Activated CD8-positive, alpha-beta memory T cell treated with anti-CD3 and anti-CD28 coated beads, Interleukin-2, amount 50 U/mL, for 24 hours (primary cell): ENCODE data around the gene OTX2.

ENCODE experiments used
- DNase-seq: peaks from one replicate; pipeline ENCODE4 v3.0.0-alpha.2; 2020; ENCODE audit errors: extremely low read depth

OTX2 gene

GRCh38 chr14:56796259-56796658 lies 14.0 kb downstream of the OTX2 start:
- DNase-seq = no peak

DNA sequence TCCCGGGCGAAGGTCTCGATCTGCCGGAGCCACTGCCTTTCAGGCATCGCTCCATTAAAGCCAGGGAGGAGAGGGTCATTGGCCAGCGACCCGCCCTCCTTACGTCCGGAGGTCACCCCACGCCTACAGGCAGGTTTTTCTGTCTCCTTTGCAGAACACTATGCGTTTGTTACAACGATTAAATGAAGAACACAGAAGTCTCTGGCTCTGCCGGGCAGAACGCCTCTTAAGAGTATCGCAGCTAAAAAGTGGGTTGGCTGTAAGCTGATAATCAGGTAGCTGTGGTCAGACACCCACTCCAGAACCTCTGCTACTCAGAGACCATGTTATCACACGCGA lies 15.0 kb downstream of the OTX2 start:
- DNase-seq = no peak

GRCh38 chr14:56794557-56795283 lies 15.6 kb downstream of the OTX2 start:
- no peak for DNase-seq

DNA sequence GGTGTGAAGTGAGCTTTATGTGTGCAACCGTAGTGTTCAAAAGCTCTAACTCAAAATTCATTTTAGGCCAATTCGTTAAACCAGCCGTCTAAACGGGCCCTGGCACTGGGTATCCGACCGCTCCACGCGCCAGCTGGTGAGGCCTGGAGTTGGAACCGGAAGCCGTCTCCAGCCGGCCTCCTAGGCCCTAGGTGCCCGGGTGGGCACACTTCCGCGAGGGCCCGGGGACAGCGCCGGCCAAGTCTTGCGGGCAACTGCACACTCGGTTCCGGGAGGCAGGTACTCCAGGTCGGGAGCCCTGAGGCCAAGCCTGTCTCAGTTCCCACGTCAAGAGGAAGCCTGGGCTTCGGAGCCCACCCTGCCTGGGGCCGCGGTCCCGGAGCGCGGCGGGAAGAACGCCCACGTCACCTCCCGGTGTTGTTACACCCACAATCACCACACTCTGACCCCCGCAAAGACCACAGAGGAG lies 16.2 kb downstream of the OTX2 start:
- DNase-seq = no peak

- no peak for DNase-seq
Observed at GRCh38 chr14:56789955-56790354, 20.3 kb downstream of the OTX2 start.

GRCh38 chr14:56787530-56787929 lies 22.7 kb downstream of the OTX2 start:
- no peak for DNase-seq

DNA sequence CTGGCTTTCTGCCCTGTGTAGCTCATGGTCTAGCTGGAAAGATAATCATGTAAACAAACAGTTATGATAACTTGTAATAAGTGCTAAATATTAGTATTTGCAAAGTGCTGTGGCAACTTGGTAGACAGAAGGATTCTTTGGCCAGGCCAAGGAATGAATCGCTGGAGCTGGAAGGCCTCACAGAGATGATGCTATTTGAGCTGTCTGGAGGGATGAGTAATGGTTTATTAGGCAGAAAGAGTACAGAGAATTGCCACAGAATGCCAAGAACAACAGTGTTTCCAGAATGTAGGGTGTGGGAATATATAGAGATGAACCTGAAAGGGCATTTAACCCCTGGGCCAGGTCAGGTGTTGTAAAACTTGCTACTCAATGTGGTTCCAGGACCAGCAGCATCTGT lies 27.6 kb downstream of the OTX2 start:
- DNase-seq = no peak

DNA sequence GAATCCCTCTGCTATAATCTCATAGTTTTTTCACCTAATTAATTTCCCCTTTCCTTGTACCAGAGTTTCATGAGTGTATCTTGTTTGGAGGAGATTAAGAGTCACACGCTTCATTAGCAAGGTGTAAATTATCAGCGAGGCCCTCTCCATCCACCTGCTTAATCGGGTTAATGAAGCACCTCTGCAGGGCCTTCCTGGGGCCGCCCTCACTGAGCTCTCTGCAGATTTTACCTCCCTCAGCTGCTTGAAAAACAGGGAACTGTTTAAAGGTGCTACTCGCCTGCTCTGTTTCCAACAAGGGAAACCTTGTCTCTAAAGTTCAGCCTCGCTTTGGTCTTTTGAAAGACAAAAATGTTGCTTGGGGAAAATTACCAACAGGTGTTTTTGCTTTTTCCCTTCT lies 35.8 kb downstream of the OTX2 start:
- no peak for DNase-seq

GRCh38 chr14:56770512-56770911 lies 39.8 kb downstream of the OTX2 start:
- no peak for DNase-seq

DNA sequence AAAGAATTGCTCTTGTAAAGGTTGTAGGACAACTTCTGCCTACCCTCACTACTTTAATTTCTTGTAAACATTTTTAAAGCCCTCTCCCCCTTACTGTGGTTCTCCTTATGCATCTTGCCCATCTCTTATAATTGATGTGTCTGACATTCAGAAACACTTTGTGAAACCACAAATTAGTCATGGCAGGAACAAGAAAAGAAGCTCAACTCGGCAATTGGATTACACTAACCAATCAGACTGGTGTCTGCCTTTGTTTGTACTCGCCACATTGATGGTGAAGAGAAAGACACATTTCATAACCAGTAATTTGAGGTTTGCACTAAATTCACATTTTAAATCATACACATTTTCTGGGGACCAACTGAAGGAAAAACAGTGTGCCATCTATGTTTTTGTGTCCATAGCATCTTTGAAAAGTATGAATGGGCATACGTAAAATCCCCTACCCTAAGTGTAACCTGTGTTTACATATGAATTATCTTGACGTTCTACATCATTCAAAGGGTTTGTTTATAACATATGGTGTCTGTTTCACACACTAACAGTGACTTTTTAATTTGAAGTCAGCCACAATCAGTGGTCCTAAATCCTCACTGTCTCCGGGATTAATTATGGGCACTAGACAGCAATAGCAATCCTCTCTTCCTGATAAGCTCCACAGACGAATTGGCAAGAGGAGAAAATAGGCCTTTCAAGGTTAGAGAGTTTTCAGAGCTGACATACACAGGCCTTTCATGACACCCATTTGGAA lies 49.9 kb downstream of the OTX2 start:
- no peak for DNase-seq

- DNase-seq = no peak
Observed at GRCh38 chr14:56759633-56760032, 50.6 kb downstream of the OTX2 start.

DNA sequence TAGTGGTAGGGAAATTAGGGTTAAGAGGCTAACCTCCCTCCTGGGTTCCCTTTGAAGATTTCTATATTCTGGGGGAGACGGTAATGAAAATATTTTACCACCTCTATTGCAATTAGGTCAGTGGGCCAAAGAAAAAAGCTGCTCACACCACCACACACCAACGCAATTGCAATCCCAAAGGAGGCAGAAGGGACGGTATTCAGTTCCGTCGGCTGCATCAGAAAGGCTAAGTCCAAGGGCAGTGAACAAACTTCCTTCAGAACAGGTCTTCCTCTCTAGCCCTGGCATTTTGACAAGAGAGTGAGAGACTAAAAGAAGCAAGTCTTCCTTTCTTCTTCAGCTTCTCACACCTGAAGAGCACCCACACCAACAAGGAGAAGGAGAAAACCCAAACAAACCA lies 51.2 kb downstream of the OTX2 start:
- DNase-seq = no peak

DNA sequence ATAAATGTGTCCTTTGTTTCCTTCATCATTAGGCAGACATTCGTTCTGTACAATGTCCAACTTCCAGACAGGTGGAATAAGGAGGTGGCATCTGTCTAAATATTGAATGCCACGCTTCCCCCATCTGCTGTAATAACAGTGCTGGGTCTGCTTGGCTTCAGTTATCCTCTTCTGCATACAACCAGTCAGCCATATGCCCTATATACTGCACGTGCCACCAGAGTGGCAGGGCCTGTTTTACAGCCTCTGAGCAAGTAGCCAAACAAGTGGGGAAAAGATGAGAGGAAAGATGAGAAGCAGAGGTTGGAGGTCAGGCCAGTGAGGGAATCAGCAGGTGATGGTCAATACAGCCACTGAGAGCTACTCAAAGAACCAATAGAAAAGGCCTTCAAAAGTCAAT lies 55.4 kb downstream of the OTX2 start:
- no peak for DNase-seq

GRCh38 chr14:56753396-56753795 lies 56.9 kb downstream of the OTX2 start:
- DNase-seq = no peak

DNA sequence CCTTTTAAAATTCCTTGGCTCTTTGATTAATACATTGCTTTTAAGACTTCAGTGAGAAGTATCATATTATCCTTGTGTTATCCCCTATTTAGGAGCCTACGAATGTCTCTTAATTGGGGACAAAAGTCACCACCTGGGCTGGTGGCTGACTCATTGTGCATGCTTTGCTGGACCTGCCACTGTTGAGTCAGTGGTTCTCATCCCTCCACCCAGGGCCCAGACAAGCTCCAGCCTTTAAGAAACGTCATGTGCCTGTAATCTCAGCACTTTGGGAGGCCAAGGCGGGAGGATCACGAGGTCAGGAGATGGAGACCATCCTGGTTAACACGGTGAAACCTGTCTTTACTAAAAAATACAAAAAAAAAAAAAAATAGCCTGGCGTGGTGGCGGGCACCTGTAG lies 57.9 kb downstream of the OTX2 start:
- DNase-seq = no peak

GRCh38 chr14:56751471-56751870 lies 58.8 kb downstream of the OTX2 start:
- no peak for DNase-seq
